ENCODE measurements around the gene SCN5A. TPM values are rescaled to one million over a fixed set of nuclear protein-coding genes. Genes with fewer than 3 reads are reported as not detected.
A peak's percentile ranks its signal among the peaks of the same experiment; 100 is the strongest.

Gene SCN5A
- total RNA-seq, 4 donors from 2014 or later, result 0.39 to 0.42 TPM; not detected in 2

DNA sequence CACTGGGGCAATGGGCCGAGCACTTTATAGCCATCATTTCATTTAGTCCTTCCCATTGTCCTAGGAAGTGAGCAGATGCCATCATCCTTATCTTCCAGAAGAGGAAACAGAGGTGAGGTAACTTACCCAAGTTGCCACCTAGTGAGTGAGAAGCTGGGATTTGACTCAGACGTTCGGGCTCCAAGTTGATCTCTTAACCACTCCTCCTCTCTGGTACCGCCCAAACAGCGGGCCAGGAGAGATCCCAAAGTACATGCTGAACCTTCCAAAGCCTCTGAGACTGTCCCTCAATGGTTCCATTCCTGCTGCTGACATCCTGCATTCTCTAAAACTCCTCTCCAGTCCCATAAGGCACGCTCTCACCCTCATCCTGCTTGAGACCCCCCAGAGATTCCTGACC lies 97.1 kb downstream of the SCN5A start:
- intact Hi-C loops (cut with DNase I; ENCODE audit: low total_unique reads), result no loop called here
- DNase-seq (ENCODE audit: low spot score in 2 of 2), result no peak
- 71 to 77% methylated on average over 6 of the region's 6 CpGs for WGBS, 2 donors
- no peak for TF ChIP-seq POLR2A (IDR thresholded peaks at IDR 0.05)
- TF ChIP-seq, protein P1, sequence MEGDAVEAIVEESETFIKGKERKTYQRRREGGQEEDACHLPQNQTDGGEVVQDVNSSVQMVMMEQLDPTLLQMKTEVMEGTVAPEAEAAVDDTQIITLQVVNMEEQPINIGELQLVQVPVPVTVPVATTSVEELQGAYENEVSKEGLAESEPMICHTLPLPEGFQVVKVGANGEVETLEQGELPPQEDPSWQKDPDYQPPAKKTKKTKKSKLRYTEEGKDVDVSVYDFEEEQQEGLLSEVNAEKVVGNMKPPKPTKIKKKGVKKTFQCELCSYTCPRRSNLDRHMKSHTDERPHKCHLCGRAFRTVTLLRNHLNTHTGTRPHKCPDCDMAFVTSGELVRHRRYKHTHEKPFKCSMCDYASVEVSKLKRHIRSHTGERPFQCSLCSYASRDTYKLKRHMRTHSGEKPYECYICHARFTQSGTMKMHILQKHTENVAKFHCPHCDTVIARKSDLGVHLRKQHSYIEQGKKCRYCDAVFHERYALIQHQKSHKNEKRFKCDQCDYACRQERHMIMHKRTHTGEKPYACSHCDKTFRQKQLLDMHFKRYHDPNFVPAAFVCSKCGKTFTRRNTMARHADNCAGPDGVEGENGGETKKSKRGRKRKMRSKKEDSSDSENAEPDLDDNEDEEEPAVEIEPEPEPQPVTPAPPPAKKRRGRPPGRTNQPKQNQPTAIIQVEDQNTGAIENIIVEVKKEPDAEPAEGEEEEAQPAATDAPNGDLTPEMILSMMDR (IDR thresholded peaks at IDR 0.05), result no peak
- no peak overlapping the region for H3K4me3 ChIP-seq (ENCODE audit: low read depth, poor library complexity, severe bottlenecking)

DNA sequence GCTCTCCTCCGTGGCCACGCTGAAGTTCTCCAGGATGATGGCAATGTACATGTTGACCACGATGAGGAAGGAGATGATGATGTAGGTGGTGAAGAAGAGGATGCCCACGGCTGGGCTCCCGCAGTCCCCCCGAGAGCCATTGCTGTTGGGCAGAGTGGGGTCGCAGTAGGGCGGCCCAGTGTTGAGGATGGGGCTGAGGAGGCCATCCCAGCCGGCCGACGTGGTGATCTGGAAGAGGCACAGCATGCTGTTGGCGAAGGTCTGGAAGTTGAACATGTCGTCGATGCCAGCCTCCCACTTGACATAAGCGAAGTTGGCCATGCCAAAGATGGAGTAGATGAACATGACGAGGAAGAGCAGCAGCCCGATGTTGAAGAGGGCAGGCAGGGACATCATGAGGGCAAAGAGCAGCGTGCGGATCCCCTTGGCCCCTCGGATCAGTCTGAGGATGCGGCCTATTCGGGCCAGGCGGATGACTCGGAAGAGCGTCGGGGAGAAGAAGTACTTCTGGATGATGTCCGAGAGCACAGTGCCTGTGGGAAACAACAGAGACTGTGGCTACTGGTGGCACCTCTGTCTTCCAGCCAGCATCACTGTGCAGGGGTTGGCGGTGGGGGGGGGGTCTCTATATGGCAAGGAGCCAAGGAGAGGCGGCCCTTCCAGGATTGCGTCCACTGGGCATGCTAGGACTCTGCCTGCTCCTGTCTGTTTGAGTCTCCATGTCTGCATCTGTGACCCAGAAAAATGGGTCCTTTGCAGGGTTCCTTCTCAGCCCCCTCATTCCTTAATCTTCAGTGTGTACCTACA lies 98.3 kb downstream of the SCN5A start:
- DNase-seq (ENCODE audit: low spot score in 2 of 2), result peak in 1 of 2 donors; percentile 58
- 93% methylated on average over 30 of the region's 30 CpGs for WGBS, 2 donors
- H3K4me3 ChIP-seq (ENCODE audit: low read depth, poor library complexity, severe bottlenecking), result no peak overlapping the region
- TF ChIP-seq, protein P1 (IDR thresholded peaks at IDR 0.05), result no peak
- intact Hi-C loops (cut with DNase I; ENCODE audit: low total_unique reads), result no loop called here

DNA sequence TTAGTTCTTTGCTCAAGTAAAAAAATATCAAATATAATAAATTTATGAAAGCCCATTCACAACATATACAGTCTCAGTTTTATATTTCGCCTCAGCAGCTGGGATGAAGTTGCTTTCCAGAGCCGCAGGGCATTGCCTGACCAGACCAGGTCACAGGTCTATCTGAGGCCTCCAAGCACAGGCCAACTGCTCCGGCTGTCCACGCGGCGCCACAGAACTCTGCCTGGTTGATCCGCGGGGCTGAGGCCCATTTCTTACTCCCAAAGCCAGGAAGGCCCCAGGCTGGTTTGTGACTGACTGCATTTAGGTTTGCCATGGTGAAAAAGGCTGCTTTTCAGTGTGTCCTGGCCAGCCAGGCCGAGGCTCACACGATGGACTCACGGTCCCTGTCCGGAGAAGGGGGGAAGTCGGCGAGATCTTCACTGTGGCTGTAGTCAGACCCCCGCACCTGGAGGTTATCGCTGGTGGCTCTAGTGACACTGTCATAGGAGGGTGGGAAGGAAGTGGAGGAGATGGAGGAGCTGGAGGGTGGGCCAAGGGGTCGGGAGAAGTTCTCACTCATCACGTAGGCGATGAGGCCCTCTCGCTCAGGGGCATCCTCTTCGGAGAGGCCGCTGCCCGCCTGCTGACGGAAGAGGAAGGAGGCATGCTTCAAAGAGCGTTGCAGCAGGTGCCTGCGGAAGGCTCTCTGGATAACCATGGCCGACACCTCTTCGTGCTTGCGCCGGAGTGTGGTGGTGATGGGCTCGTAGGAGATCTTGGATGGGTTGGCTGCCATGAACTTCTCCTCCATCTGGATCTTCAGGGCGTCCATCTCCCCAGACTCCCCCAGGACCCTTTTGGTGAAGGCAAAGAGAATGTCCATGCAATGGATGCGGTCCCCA lies 99.3 kb downstream of the SCN5A start:
- peak in 1 of 2 donors; percentile 78 for DNase-seq (ENCODE audit: low spot score in 2 of 2)

DNA sequence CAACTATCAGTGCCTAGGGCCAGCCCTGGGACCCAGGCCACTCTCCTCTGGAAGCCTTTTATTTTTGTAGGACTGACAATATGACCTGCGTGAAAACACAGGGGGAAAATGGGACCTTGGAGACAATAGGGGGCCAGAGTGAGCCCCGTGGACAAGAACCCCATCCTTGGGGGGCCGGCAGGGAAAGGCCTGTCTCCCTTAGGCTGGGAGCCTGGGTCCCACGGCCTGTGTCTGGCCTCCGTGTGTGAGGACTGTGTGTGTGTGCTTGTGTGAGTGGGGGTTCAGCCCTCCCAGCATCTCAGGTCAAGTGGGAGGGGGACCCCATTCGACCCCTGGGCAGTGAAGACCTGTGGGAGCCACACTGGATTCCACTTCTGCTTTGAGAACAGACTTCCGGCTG lies 100.0 kb downstream of the SCN5A start:
- peak in 1 of 2 donors; percentile 72 for DNase-seq (ENCODE audit: low spot score in 2 of 2)
- WGBS, 2 donors, result 88 to 92% methylated on average over 7 of the region's 7 CpGs
- TF ChIP-seq, protein P1 (IDR thresholded peaks at IDR 0.05), result no peak
- no peak for TF ChIP-seq POLR2A (IDR thresholded peaks at IDR 0.05)
- no peak overlapping the region for H3K4me3 ChIP-seq (ENCODE audit: low read depth, poor library complexity, severe bottlenecking)
- intact Hi-C loops (cut with DNase I; ENCODE audit: low total_unique reads), result no loop called here

More for the DNA sequence above, 99.3 kb downstream of the SCN5A start:
- WGBS, 2 donors, result 93 to 94% methylated on average over 33 of the region's 33 CpGs
- no peak overlapping the region for H3K4me3 ChIP-seq (ENCODE audit: low read depth, poor library complexity, severe bottlenecking)
- TF ChIP-seq, protein P1 (IDR thresholded peaks at IDR 0.05), result no peak
- no peak for TF ChIP-seq POLR2A (IDR thresholded peaks at IDR 0.05)
- intact Hi-C loops (cut with DNase I; ENCODE audit: low total_unique reads), result no loop called here

DNA sequence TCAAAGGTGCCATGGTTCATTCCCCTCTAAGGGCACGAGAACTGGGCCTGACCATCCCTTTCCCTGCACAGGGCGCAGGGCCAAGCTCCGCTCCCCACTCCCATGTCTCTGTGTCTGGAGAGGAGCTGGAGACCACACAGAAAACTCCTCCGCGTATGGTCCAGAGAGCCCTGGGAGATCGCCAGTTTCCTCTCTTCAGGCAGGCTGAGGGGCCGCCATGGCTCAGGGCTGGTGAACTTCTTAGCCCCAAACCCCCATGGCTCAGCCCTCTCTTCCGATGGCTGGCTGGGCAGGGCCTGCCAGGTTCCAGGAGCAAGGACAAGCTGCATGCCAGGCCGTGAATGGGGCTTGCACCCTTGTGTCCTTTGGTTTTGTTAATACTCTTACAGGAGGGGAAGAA lies 100.4 kb downstream of the SCN5A start:
- TF ChIP-seq POLR2A (IDR thresholded peaks at IDR 0.05), result no peak
- TF ChIP-seq, protein P1 (IDR thresholded peaks at IDR 0.05), result no peak
- H3K4me3 ChIP-seq (ENCODE audit: low read depth, poor library complexity, severe bottlenecking), result no peak overlapping the region
- DNase-seq (ENCODE audit: low spot score in 2 of 2), result peak in 1 of 2 donors; percentile 68
- intact Hi-C loops (cut with DNase I; ENCODE audit: low total_unique reads), result no loop called here
- WGBS, 2 donors, result 87 to 90% methylated on average over 9 of the region's 9 CpGs
